ENCODE data around the gene ACOX3. TPM values are rescaled to one million over a fixed set of nuclear protein-coding genes. Genes with fewer than 3 reads are reported as not detected.
"Not testable (repeated sequence)": the region's sequence is repeated elsewhere in the genome, so short reads cannot be mapped to it uniquely, and the experiment has no call there.

Gene ACOX3
- polyA plus RNA-seq, 4 donors, result 13.0 to 18.6 (median 15.7) TPM

DNA sequence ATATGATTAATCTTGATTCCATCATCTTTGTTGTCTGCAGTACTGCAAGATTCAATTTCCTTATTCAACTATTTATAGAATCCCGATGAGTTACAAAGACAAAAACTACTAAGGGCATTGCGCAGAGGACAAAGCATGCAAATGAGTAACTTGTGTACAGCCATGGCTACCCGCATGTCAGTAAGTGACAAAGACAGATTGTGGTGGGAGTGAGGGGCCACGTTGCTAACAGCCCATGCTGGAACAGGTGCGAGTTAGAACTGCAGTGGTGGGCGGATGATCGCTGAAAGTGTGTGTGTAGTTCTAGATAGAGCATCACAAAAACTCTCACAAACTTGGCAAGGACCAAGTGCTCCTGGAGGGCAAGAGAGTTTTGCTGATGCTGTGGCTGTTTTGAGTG lies 49.5 kb downstream of the ACOX3 start:
- DNase-seq (ENCODE audit: low read depth in 4 of 4, low spot score in 3 of 4), result no peak

DNA sequence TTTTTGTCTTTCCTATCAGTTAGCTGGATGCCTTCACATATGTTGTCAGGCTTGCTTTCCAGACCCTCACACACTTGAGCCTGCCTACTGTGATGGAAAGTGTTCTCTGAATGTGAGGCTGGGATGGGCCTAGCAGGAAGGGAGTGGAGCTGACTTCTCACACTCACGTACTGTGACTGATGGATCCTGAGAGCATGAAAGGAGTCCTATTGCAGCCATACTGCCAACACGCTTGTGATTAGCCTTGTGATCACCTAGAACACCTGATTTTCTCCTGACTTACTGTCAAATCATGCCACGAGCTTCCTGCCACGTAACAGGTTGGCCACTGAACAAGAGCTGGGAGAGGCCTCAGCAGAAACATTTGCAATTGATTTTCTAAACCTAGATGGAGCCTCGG lies 49.9 kb downstream of the ACOX3 start:
- no peak for DNase-seq (ENCODE audit: low read depth in 4 of 4, low spot score in 3 of 4)

DNA sequence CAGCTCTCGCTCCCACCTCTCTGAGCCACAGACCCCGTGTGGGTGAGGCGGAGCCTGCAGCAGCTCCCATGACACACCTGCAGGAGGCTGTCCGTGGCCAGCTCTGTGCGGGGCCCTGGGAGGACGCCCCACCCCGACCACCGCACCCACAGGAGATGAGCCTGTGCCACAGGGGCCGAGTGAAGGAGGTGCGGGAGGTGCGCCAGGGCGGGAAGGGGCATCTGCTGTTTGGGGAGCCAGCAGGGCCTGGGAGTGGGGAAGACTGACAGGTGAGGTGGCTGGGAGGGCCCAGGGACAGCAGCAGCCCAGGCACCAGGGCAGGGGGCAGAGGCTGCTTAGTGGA lies 52.0 kb downstream of the ACOX3 start:
- DNase-seq (ENCODE audit: low read depth in 4 of 4, low spot score in 3 of 4), result no peak

DNA sequence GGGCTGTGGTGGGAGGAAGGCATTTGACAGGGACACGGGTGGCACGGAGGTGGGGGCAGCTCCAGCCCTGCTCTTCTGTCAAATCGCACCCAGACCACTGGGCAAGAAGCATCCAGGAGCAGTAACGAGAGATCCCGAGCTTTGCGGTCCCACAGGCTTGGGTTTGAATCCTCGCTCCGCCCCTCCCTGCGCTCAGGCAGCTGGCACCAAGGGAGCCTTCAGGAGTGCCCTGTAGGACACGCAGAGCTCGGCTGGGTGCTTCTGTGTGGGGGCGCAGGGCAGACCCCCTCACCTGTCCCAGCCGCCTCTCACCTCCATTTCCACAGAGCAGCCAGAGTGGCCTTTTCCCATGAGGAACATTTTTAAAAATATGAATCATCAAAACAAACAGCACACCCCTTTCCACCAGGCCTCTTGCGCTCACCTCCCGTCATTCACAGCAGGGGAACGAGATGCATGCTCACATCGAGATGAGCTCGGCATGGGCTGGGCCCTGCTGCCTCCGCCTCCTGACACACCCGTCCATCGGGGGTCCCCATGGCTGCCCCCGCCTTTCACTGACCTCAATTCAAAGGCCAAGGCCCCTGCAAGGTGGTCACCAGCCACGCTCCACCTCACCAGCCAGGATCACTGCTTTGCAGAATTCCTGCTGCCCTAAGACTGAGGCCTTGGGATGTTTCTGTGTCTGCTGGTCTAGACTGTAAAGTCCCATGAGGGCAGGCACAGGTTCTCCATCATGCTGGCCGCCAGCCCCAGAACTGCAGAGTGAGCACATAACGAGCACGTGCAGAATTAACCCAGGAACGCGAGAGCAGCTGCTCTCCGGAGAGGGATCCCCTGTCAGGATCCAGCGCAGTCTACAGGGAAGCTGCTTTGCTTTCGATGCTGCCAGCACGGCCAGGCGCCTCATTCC lies 52.7 kb downstream of the ACOX3 start:
- no peak for DNase-seq (ENCODE audit: low read depth in 4 of 4, low spot score in 3 of 4)

DNA sequence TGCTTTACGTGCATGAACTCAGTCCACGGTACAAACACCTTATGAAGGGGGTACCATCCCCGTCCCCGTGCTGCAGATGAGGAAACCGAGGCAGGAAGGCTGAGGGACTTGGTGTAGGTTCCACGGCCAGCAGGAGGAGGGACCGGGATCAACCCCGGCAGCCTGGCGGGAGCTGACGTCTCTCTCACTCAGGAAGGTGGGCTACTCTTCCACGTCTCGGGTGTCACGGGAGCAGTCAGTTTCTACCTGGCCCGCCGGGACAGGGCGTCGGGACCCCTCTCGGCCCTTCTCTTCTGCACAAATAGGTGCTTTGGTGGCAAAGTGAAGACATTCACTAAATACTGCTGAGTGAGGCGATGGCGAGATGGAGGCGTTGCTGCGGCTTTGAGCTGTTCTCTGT lies 53.3 kb downstream of the ACOX3 start:
- DNase-seq (ENCODE audit: low read depth in 4 of 4, low spot score in 3 of 4), result no peak

DNA sequence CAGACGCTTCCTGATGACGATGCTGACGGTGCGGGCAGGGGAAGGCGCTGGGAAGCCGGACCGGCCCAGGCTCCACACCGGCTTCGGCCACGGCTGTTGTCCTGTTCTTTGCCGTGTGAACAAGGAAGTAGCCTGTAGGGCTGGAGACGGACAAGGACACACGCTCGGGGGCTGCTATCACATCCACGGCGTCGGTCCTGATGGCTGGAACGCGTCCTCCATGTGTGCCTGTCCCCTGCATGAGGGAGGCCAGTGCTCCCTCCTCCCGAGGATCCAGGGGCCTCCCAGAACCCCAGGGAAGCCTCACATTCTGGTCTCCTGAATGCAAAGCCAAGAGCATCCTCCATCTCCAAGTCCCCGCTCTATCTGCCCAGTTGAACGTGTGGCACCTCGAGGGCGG lies 53.8 kb downstream of the ACOX3 start:
- DNase-seq (ENCODE audit: low read depth in 4 of 4, low spot score in 3 of 4), result no peak

DNA sequence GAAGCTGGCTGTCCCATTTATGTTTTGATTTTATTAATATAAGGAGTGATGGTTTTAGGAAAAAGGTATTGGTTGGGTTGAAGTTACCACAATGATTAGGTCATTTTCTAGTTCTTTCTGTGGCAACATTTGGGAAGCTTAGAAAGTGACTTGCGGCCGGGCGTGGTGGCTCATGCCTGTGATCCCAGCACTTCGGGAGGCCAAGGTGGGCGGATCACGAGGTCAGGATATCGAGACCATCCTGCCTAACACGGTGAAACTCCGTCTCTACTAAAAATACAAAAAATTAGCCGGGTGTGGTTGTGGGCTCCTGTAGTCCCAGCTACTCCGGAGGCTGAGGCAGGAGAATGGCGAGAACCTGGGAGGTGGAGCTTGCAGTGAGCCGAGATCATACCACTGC lies 54.4 kb downstream of the ACOX3 start:
- DNase-seq (ENCODE audit: low read depth in 4 of 4, low spot score in 3 of 4), result not testable (repeated sequence)

DNA sequence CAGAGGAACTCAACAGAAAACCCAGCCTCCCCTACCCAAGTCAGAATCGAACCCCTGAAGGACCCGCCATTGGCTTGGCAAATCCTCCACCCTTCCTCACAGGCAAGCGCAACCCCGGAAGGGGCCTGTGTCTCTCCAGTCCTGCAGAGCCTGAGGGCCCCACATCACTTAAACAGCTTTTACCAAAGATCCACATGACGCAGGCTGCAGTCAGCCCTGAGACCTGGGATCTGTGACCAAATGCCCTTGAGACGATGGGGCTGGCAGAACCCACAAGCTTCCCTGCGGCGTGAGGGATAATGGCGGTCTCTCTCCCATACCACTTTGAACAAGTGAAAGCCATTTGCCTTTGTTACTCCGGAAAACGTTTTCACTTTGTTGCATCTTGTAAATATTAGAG lies 54.9 kb downstream of the ACOX3 start:
- DNase-seq (ENCODE audit: low read depth in 4 of 4, low spot score in 3 of 4), result no peak

DNA sequence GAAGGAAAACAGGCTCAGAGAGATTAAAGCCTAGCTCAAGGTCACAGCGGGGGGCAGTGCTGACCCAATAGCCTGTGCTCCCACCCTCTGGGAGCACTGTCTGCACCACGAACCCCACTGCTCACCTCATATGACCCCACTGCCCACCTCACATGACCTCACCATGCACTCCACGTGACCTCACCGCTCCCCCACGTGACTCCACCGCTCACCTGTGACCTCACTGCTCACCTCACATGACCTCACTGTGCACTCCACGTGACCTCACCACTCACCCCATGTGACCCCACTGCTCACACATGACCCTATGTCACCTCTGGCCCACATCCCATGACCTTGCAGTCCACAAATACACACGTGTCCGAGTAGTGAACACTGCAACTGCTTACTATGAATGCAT lies 55.4 kb downstream of the ACOX3 start:
- no peak for DNase-seq (ENCODE audit: low read depth in 4 of 4, low spot score in 3 of 4)

DNA sequence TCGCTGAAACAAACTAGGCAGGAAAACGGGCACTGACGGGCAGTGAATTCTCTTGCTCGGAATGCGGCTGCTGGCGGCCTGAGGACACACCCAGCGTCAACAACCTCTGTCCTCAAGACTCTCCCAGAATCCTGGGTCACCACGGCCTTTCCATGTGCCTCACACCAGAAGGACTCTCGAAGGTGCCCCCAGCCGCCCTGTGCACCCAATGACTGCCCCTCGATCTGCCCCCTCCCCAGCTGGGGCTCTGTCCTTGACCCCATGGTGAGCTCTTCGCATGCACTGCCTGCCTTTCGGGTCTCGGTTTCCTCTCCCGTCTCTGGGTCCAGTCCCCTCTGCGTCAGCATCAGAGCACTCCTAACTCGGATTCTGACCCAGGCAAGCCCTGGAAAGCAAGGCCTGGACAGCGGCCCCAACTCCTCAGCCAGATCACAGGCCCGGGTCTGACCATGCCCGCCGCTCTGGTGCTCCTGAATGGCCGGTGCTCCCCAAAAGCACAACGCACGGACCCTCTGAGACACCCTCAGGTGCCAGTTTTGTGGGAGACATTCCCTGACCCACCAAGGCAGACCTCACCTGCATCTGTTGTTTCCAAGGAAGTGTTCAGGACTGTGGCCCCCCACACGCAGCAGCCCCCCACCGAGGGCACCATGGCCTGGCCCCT lies 56.0 kb downstream of the ACOX3 start:
- DNase-seq (ENCODE audit: low read depth in 4 of 4, low spot score in 3 of 4), result no peak

DNA sequence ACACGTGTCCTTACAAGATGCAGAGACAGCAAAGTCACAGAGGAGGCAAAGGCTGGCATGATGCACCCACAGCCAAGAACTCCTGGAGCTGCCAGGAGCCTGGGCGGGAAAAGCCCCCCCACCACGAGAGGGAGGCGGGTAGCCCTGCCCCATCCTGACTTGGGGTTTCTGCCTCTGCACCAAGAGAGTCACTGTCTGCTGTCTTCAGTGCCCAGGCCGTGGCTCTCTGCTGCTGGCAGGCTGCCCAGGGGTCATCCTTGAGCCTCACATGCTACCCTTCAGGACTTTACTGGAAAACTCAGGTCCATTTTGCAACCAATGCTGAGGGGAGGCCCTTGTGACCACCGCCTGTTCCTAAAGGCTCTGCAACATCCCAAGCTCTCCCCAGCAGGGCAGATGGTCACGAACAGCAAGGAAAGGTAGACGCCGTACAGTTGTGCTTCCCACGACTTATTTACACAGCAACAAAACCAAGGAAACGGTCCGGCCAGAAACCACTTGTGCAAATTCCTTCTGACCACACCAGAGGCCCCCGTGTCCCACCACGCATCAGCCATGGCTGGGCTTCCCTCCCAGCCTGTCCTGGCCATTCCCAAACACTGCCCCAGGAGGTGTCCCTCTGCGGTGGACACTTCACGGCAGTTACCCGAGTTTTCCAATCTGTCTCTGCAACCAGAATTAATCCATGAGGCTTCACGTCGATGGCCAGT lies 56.9 kb downstream of the ACOX3 start:
- DNase-seq (ENCODE audit: low read depth in 4 of 4, low spot score in 3 of 4), result no peak

DNA sequence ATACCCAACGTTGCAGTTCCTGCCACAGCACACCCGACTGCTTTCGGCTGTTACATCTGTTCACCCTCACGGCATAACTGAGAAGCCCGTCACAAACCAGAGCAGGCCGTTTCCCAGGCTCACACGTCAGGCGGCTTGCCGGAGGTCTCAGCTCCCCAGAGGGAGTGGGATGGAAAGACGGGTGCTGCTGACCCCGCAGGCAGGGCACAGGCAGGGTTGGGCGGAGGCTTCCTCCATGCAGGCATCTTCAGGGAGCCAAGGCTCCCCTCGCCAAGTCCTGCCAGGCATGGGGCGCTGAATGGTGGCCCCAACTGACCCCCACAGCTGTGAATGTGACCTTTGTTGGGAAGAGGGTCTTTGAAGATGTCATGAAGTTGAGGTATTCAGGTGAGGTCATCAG lies 57.5 kb downstream of the ACOX3 start:
- DNase-seq (ENCODE audit: low read depth in 4 of 4, low spot score in 3 of 4), result no peak

DNA sequence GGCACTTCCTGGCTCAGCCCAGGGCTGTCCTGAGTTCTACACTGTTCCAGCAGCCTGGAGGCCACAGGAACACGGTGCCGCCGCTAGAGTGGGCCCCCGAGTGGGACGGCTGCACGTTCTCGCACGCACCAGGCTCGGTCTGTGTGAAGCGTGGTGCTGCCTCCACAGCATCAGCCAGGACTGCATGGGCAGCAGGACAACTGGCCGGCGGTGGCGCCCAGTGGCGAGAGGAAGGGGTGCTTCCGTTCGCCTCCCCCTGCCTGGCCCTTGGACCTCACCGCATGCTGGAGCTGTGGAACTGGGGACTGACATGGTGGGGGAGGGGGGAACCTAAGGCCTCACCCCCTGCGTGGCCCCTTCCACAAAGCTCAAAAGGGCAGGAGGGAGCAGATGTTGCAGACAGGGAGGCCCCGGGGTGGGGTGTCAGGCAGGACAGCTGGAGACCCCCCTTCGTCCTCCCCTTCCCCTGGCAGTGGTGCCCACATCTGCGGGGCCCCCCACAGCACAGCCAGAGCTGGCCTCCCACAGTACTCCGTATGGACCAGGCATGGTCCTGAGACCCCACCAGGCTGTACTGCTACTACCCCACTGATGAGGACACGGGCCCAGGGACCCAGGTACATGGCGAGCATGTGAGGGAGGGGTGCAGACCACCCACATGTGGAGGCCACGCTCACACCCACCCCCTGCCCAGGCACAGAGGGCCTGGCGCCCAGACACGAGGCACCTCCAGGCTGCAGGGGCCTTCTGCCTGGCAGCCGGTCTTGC lies 58.5 kb downstream of the ACOX3 start:
- no peak for DNase-seq (ENCODE audit: low read depth in 4 of 4, low spot score in 3 of 4)

DNA sequence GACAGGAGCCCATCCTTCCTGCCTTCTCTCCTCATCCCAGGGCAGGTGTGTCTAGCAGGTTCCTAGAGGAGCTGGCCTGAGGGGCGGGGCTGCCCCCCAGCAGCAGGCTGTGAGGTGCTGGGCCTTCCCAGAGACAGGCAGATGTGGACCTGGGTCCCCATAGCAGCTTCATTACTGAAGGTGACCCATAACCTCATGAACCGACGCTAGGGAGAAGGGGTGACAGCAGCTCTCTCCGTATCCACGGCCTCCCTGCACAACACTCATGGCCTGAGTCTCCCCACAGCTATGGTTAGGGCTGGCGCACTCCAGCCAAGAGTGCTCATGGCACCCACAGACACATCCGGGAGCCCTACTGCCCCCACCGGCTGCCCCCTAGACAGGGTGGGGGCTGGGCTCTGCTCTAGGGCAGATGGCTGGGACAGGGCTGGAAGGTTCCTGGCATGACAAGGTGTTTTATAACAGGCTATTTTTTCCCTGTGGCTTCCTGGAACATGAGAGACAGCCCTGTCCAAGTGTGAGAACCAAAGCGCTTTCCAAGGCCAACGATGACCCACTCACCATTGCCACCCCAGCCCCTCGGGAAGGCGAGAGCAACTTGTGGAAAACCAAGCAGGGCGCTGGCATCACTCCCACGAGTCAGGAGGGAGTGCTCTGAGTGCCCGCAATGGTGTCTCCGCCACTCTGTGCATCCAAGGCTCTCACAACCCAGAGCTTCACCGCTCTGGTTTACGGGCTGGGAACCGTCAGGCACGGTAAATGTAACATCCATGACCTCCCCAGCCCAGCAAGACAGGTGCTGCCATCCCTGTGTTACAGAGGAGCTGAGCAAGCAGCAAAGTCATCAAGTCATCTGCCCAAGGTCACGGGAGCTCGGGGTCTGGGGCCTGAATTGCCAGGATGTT lies 59.8 kb downstream of the ACOX3 start:
- no peak for DNase-seq (ENCODE audit: low read depth in 4 of 4, low spot score in 3 of 4)

DNA sequence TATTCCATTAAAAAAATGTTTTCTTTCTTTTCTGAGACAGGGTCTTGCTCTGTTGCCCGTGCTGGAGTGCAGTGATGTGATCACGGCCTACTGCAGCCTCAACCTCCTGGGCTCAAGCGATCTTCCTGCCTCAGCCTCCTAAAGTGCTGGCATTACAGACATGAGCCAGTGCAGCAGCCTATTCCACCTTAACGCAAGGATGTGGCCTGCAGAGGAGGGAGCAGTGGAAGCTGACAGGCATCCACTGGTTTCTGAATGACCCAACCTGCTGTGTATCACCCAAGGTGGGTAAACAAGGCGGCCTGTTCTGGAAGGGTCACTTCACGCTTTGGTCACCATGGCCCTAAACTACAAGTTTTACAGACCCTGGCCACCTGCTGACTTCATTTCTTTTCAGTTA lies 60.8 kb downstream of the ACOX3 start:
- no peak for DNase-seq (ENCODE audit: low read depth in 4 of 4, low spot score in 3 of 4)

DNA sequence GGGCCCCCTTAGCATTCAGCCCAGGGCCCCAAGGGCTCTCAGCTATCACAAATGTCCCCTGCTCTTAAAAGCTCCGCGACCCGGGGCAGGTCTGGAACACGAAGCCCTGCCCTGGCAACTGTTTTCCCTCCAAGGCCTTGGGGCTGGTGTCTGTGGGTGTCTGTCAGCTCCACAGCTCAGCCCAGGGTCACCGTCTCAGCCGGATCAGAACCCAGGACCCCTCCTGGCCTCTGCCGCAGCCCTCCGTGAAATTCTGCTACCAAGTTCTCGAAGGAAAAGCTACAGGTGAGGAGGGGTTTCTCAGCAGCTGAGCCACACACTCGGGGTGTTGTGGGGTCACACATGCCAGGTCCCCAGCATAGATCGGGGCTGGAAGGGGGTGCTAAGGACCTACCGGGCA lies 61.2 kb downstream of the ACOX3 start:
- DNase-seq (ENCODE audit: low read depth in 4 of 4, low spot score in 3 of 4), result no peak

DNA sequence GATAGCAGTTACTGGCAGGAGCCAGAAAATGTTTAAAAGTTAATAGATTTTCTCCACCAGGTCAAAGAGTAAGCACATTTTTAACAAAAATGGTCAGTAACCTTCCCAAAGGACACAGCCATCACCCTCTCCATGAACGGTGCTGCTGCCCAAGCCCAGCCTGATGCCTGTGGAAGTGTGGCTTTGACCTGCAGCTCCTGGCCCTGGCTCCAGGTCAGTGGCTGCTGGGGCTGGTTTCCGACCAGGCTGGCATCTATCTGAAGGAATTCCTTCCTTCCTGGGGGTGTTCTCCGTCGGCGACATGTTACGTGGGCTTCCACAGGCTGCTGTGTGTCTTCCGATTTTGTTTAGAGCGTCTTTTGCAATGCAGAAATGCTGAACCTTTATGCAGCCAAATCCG lies 61.7 kb downstream of the ACOX3 start:
- DNase-seq (ENCODE audit: low read depth in 4 of 4, low spot score in 3 of 4), result no peak

DNA sequence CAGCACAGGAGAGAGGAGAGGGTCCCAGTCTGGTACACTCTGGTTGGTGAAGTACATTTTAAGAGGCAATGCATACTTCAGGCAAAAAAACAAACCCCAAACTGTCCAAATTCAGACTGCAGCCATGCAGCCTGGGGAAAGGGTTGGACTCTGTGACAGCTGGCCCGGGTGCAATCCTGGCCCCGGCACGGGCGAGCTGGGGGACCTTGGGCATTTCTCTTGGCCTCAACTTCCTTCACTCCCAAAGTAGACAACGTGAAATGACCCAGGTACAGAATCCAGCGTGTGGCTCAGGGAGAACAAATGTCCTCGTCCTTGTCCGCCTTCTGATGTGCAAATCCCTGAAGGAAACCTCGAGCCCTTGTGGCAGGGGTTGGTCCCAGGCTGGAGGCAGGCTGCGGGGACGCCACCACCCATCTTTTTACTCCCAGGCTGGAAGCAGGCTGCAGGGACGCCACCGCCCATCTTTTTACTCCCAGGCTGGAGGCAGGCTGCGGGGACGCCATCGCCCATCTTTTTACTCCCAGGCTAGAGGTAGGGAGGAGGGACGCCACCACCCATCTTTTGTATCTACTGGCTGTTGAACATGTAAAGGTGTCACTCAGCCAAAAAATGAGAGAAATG lies 62.3 kb downstream of the ACOX3 start:
- no peak for DNase-seq (ENCODE audit: low read depth in 4 of 4, low spot score in 3 of 4)
